Activated T-cell treated with anti-CD3 and anti-CD28 coated beads, Interleukin-2, amount 50 U/mL, for 48 hours (primary cell): ENCODE data around the gene TOR2A.

Source experiments
- DNase-seq, 2 experiments: peaks; one replicate each; pipeline ENCODE4 v3.0.0-alpha.2; 2020

Gene TOR2A

DNA sequence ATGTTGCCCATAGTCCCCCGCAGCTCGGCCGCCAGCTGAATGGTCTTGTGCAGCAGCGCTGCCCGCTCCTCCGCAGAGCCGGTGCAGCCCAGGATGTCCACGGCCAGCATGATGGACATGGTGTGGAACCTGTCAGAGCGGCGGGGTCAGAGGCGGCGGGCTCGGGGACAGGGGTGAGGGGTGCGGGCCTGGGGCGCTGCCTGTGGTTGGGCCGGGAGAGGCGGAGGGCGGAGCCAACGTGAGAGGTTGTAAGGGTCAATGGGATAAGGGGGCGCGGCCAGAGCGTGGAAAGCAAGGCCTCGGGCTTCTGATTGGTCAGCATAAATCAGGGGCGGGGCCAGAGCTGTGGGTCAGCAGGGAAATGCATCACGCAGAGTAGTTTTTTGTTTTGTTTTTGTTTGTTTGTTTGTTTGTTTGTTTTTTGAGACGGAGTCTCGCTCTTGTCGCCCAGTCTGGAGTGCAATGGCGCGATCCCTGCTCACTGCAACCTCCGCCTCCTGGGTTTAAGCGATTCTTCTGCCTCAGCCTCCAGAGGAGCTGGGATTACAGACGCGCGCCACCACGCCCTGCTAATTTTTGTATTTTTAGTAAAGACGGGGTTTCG is 6.8 kb upstream of the TOR2A start:
- no peak for DNase-seq

DNA sequence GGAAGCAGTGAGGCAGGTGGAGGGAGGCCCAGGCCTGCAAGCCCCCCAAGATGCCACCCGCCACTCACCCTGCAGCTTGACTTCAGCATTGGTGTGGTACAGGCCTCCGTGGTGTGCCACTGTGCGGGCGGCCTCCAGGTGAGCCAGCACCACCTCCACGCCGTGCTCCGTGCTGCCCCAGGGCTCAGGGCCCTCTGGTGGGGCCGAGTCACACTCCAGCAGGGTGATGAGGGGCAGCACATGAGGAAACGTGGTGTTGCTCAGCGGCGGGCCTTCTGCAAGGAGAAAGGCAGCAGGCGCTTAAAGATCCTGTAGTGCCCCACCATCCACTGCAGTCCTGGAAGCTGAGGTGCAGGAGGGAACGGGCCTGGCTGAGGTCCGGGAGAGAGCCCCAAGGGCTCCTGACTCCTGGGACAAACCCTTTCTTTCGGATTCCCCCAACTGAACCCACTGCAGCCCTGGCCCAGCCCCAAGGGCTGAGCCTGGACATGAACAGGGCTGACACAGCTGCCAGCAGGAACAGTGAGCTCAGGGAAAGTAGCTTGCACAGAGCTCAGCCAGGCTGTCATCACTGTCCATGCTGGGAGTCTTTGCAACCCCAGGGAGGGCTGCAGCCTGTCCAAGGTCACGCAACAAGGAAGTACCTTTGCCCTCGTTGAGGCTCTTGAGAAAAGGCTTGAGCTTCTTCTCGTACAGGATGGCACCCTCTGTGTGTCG is 4.7 kb upstream of the TOR2A start:
- no peak for DNase-seq

DNA sequence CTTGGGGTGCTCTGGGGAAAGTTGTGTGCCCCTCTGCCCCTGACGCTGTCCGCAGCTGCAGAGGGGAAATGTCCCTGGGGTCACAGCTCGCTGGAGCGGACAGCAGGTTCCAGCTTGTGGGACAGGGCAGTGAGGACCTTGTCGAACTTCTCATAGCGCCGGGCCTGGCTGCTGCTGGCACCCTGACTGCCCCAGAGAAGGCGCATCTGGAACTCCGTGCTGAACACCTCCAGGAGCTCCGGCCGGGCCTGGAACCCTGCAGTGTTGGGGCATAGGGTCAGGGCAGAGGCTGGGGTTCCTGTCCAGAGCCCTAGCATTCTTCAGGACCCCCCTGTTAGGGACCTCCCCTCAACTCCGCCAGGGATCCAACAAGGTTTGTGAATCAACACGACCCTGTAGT is 3.6 kb upstream of the TOR2A start:
- no peak for DNase-seq

DNA sequence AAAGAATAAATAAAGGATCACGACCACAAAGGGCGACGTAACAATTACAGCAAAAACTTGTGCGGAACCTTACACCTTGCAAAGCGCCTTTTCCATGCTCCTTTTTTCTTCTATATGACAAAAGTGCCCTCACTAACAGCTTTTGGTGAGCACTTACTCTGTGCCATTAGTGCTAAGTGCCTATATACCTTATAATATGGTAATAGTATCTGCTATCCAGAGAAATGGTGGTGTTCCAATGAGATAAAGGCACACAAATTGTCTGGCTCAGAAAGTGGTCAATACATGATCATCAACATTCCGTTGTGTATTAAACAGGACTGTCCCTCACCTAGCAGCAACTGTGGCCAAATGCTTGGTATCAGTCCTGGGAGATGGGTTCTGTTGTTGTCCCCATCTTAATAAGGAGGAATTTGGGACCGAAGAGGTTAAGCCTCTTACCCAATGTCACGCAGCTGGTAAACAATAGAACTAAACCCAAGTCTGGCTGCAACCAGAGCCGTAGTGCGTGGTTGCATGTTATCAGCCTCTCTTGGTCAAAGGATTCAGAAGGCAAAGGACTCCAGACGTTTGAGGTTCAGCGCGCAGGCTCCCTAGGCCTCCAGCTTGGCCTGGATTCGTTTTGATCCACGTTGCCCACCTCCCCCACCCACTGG is 564 bp upstream of the TOR2A start:
- DNase-seq: no peak

DNA sequence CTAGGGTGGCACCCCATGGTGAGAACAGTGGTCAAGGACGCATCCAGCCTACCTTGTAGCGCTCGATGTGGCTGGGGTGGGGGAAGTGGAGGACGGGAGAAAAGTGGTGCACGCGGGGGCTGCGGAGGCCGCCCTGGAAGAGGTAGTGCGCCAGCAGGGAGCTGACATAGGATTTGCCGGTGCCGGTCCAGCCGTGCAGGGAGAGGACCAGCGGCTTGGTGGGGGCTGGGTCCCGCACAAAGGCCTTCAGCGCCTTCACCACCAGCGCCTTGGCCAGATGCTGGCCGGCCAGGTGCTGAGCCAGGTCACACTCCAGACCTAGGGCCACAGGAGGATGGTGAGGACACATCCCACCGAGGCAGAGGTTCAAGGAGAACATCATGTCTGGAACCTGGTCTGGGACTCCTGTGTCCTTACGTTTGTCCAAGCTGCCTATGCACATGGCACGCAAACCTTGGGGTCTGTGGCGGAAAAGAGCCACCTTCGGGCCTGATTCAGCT is 797 bp downstream of the TOR2A start:
- DNase-seq: no peak

DNA sequence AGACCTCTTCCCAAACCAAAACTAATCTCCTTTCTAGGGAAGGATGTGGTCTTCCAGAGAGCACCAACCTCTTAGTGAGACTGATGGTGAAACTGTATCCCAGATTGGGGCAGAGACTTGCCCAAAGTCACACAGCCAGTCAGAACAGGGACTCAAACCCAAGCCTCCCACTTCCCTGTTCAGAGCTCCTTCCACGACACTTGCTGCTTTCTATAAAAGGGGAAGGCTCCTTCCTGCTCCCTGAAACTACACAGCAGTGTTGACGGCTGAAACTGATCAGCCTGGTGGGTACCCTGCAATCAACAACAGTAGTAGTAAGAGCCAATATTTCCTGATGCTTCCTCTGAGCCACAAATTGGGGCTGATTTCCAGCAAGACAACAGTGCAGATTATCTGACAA is 1.5 kb downstream of the TOR2A start:
- no peak for DNase-seq

DNA sequence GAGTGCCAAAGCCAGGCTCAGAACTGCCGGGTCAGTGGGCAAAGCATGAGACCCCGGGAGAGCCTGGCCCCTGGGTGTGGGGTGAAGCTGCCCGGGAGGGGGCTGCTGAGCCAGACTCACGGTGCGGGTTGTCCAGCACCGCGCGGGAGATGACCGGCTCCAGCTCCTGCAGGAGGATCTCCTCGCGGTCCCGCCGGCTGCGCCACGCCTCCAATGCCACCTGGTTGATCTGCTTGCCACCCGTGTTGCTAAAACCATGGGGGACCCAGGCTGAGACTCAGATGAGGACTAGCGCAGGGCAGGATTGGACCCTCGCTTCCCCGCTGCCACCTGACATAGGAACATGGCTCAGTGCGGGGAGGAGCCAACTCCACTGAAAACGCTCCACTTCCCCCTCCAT is 2.6 kb downstream of the TOR2A start:
- DNase-seq: no peak

DNA sequence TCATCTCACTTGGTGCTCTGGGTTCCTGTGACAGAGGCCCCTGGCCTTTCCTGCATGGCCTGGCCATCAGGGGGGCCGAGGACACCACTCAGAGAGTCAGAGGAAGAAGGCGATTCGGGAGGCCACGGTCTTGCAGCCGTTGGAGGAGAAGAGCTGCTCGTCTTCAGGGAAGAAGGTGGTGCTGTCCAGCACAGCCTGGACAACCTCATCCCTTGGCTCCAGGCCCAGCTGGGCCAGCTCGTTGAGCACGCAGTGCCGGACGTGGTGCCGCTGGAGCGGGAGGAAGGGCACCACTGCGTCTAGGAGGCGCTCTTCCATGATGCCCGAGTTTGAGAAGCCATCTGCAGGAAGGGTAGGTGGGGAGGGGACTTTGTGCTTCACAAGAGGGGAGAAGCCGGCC is 3.2 kb downstream of the TOR2A start:
- no peak for DNase-seq

DNA sequence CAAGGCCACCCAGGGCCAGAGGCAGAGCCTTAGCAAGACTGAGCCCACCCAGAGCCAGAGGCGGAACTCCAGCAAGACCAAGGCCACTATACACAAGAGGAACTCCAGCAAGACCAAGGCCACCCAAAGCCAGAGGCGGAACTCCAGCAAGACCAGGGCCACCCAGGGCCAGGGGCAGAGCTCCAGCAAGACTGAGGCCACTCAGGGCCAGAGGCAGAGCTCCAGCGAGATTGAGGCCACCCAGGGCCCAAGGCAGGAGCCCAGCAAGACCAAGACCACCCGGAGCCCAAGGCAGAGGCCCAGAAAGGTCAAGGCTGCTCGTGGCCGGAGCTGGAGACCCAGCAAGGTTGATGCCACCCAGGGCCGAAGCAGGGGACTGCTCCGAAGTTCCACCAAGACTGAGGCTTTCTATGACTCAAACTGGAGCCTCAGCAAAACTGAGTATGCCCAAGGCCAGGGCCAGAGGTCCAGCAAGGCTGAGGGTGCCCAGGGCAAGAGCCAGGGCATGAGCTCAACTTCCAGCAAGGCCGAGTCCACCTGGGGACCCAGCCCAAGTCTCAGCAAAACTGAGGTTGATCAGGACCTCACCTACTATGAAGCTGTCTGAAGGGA is 4.2 kb downstream of the TOR2A start:
- no peak for DNase-seq

DNA sequence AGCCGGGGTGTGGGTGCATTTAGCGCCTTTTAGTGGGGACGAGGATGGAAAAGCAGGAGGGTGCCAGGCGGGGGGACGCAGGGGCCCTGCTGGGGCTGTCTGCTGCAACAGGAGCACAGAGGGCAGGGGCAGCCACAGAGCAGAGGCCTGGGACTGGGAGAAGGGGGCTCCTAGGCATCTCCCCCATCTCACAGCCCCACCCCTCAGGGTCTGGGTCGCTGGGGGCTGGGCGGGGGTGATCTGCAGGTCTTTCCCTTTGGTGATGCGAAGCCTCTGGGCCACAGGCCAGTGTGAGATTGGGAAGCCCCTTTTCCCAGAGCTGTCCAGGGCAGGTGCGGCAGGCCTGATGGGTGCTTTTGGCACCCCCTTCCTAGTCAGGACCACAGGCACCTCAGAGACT is 4.8 kb downstream of the TOR2A start:
- DNase-seq: no peak

DNA sequence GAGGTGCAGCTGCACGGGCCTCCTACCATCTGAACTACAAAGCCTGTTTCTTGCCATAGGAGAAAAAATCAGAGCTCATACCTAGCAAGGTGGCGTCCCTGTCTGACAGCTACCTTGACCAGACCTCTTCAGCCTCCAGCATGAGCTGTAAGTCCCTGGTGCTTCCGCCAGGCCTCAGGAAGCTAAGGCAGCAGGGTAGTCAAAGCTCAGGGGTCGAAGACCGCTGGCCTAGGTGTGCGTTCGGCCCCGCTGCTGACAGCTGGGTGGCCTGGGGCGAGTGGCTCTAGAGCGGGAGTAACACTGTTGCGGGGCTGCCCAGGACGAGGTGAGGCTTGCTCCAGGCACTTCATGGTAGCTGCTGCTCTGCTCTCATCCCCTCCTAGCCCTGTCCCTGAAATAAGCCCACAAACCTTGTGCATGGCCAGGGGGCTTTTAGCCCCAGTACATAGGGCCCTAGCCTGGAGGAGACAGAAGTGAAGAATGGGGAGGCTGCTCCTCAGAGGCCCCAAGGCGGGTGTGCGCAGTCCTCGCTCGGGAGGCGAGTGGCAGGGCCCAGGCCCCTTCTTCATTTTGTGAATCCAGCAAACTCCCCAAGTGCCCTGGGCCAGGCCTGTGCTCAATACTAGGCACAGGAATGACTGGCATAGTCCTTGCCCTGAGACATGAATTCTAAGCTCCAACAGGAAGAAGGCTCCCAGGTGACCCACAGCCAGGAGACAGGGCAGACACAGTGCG is 5.4 kb downstream of the TOR2A start:
- no peak for DNase-seq

DNA sequence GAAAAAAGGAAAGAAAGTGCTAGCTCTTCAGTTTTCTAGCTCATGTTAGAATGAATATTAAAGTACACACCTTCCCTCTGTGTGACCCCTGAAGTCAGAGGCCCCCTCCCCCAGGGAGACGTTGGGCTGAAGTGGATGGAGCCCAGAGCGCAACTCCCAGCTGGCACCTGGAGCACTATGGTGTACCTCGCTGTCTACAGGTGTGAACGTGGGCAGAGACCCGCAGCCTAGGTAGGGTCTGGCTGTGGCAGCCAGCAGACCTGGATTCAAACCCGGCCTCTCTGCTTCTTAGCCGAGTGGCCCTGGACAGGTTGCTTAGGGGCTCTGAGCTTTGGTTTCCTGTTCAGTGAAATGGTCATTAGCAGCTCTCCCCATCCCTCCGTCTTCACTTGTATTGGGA is 6.3 kb downstream of the TOR2A start:
- DNase-seq: no peak

DNA sequence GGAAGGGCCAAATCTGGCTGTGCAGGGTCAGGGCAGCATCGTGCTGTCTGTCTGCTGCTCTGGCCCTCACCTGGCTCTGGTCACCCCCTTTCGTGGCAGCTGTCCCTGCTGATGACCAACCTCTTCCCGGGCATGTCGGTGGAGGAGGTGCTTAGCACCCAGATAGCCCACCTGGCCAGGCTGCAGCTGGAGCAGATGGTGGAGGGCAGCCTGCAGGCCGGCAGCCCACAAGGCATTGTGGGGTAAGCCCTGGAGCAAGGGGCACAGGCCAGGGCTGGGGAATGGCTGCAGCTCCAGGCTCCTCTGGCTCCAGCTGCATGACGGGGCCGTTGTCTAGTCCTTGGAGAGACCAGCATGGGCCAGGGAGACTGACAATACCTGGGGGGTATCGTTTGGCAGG is 8.2 kb downstream of the TOR2A start:
- DNase-seq: no peak

DNA sequence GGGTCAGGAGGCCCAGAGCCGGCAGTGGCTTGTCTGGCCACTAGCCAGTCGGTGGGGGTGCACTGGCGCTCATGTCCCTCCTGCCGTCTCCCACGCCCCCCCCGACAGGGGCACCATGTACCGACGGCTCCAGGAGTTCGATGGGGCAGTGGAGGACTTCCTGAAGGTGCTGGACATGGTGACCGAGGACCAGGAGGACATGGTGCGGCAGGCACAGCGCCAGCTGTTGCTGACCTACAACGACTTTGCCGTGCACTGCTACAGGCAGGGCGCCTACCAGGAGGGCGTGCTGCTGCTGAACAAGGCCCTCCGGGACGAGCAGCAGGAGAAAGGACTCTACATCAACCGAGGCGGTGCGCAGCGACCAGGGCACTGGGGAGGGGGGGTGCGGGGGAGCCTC is 11.1 kb downstream of the TOR2A start:
- no peak for DNase-seq

DNA sequence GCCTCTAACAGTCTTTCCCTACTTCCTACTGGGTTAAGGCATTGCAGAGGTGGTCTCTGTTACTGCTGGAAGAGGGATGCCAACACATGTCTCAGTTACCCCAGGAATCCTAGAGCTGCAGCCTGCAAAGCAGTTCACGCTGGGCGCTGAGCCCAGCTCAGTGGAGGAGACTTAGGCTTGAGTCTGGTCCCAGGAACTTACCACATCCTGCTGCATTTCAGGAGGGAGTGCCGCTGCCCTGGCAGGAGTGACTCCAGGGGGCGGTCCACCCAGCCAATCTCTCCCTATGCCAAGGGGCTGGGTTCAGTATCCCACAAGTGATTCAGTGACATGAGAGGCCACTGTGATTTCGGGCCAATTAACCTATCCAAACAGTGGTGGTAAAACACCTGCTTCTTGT is 11.7 kb downstream of the TOR2A start:
- no peak for DNase-seq

DNA sequence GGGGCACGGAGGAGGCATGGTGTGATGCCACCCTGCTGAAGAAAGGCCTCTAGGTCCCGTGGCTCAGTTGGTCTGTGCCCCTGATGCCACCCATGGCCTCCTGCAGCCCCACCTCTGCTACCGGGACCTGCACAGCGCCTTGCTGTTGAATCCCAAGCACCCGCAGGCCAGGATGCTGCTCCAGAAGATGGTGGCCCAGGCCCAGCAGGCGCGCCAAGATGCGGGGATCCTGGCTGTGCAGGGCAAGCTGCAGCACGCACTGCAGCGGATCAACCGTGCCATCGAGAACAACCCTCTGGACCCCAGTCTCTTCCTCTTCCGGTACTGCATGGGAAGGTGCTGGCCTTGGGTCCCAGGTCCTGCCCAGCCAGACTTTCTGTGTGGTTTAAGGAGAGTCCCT is 12.1 kb downstream of the TOR2A start:
- DNase-seq: no peak

DNA sequence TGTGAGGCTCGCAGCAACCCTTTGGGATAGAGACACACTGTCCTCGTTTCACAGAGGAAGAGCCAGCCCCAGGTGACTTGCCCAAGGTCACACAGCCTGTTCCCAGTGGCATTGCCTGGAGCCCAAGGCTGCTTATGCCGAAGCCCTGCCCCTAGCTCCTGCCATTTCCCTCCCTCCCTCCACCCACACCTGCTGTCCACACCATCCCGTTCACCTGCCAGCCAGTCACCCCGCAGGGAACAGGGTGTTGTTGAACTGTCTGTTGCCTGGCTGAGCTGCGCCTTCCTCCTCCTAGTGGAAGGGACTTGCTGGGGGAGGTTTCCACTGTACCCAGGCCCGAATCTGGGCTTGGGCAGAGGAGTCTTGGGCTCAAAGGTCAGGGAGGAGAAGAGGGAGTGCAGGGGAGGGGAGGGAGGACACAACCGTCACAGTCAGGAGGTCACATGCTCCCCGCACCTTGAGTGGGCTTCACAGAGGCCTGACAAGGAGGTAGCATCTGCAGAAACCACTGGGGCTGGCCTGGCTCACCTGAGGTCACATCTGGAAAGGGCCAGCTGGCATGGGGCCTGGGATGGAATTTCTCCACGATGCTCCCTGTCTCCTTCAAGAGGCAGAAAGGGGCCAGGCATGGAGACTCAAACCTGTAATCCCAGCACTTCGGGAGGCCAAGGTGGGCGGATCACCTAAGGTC is 12.9 kb downstream of the TOR2A start:
- DNase-seq: no peak

DNA sequence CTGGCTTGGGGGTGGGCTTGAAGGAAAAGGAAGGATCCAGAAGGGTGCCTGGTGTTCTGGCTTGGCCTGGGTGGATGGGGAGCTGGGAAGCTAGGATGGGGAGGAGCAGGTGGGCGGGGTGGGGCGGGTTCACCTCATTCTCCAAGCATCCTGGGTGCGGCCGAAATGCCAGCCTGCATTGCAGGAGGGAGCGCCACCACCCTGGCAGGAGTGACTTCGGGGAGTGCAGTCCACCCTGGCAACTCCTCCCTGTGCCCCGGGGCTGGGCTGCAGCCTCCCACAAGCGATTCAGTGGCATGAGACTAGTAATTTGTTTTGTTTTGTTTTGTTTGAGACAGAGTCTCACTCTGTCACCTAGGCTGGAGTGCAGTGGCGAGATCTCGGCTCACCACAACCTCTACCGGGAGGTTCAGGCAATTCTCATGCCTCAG is 13.7 kb downstream of the TOR2A start:
- no peak for DNase-seq

DNA sequence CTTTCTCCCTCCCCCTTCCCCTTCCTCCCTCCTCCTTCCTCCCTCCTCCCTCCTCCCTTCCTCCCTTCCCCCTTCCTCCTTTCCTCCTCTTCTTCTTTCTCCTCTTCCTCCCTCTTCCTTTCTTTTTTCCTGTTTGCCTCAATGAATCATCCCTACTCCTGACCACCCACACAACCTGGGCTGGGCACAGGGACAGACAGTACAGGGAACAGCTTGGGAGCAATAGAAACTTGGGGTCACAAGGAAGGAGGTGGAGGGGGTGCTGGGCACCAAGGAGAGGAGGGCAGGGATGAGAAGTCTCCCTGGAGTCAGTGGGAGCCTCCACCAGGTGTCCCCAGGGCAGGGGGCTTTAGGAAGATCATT is 14.2 kb downstream of the TOR2A start:
- DNase-seq: no peak

DNA sequence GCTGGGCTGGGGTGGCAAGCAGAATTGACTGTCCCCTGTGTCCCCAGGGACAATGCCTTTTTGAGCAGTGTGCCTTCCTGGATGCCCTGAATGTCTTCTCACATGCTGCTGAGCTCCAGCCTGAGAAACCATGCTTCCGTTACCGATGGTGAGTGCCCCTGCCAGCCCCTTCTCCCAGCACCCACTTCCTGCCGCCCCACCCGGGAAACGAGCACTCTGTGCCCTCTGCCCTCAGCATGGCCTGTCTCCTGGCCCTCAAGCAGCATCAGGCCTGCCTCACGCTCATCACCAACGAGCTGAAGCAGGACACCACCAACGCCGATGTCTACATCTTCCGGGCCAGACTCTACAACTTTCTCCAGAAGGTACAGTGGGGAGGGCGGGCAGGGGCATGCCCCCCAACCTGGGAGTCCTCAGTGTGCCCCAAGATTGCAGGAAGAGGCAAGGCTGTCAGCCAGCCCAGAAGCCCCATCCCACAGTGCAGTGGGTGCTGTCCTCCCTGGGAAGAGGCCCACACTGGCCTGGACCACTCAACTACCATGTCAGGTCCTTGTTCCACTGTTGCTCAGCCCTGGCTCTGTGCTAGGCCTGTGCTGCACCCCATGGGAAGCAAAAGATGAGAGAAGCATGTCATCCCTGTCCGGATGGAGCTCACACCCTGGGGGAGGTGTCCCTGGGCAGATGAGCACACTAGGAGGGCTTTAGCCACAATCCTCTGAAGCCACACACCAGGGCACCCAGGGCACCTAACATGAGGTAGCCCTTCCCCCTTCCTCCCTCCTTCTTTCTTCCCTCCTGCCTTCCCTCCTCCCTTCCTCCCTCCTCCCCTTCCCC is 14.8 kb downstream of the TOR2A start:
- peak; percentile 31 to 37 for DNase-seq

DNA sequence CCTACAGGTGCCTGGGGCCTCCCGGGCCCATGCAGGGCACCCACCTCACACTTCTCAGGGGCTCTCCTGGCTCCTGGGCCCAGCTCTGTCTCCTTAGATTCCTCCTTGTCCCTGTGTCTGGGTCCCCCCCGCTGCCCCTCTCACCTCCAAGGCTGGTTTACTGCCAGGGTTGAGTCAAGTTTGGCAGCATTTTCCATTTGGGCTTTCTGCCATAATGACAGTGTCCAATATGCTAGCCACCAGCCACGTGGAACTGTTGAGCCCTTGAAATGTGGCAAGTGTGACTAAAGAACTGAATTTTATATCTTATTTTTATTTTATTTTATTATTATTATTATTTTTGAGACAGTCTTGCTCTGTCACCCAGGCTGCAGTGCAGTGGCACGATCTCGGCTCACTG is 17.3 kb downstream of the TOR2A start:
- DNase-seq: no peak

DNA sequence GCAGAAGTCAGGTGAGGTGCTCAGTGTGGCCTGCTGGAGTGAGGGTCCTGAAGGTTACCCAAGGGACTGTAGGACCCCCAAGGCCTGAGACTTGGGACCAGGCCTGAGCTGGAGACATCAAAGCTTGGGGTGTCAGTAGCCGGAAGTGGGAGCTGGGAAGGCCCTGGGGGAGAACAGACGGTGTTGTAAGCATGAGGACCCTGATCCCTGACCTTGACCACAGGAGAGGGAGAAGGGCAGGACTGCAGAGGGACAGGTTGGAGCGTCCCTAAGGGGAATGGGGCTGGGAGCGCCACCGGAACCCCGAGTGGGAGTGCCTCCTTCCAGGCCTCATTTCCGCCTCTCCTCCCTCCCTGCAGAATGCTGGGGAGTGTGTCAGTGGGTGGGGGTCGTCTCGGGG is 18.7 kb downstream of the TOR2A start:
- DNase-seq: no peak
